CD4-positive, alpha-beta T cell treated with Interleukin-2 at 100 ng/mL for 4 hours (primary cell): ENCODE data around the gene JPH4.
"Not testable (repeated sequence)": the region's sequence is repeated elsewhere in the genome, so short reads cannot be mapped to it uniquely, and the experiment has no call there.

Experiments used
- DNase-seq: peaks from one replicate; pipeline ENCODE4 v3.0.0-alpha.2; 2020; ENCODE audit warnings: low spot score

Gene JPH4

DNA sequence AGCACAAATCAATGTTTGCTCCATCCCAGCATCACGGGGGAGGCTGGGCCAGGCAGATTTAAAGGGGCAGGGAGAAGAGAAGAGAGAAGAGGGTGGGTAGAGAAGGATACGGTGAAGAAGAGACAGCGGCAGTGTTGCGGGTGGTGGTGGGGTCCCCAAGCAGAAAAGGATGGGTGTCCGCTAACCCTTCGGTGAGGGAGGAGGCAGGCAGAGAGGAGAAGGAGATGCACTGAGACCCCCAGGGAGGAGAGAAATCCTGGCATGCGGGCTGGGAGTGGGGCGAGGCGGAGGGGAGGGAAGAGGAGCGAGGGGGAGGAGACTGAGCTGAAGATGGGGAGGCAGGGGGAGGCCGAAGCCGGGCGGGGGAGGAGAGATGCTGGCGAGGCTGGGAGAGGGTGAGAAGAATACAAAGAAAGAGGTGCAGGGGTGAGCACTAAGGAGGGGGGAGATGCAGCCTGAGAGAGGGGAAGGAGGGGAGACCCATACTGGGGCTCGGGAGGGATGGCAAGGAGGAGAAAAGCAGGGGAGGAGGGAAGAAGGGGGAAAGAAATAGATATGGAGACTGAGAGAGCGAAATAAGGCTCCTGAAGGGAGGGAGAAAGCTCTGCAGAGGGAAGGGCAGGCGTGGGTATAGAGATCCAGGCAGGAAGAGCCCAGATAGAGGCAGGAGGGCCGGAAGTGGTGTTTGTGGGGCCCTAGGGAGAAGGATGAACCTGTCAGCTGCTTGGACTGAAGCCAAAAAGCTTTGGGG, at the start of gene JPH4:
Gene JPH4, minus strand, starts transcription at position 231 of the 751 bp plus-strand sequence. CDS start 1,337 bp downstream, outside the sequence.
- DNase-seq, result no peak

DNA sequence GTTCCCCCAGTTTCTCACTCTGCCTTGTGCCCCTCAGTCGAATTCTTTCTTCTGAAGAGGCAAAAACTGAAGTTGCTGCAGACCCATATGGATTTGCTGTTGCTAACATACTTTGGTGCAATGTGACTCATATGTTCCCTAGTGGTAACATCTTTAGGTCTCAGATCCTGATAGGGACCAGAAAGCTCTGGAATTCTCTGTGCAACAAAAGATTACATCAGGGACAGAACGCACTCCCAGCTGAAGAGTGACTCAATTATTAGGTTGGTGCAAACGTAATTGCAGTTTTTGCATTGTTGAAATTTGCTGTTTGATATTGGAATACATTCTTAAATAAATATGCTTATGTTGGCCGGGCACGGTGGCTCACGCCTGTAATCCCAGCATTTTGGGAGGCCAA, 49.4 kb upstream of the JPH4 start:
- DNase-seq, result no peak

DNA sequence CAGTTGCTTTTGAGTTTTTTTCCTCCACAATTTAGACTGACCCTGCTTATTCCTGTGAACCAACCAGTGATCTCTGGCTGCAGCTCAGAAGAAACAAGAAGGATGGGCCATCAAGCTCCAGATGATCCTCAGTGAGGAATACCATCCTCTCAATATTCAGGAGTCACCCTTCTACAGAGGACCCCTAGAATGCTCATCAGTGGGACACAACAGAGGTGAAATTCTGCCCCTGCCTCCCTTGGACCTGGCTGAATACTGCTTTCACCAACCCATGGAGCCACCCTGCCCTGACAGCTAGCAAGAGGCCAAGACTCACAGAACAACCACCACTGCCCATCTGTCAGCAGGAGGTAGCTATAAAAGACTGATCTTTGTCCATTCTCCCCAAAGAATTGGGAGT, 48.4 kb upstream of the JPH4 start:
- no peak for DNase-seq

DNA sequence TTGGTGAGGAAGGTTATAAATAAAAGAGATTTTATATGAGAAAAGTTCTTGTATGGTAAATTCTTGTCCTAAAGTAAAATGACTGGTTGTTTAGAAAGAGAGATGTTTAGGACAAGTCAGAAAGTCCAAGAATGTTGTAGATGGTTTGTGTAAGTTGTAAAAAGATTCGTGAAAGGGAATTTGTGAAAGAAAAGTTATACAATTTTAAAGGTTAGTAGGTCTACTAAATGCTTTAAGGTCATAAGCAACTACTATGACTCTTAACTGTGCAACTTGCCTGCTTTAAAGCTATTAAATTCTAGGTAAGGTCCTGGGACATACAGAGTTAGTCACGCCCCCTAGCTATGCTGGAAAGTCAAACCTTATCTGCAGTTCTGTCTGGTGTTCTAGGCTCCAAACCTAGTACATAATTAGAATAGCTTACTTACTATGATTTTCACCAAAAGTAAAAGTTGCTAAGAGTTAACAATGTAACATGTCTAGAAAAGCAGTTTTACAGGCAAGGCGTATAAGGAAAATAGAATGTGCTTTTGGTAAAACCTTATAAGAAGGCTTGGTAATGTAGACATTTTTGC, 46.3 kb upstream of the JPH4 start:
- no peak for DNase-seq

DNA sequence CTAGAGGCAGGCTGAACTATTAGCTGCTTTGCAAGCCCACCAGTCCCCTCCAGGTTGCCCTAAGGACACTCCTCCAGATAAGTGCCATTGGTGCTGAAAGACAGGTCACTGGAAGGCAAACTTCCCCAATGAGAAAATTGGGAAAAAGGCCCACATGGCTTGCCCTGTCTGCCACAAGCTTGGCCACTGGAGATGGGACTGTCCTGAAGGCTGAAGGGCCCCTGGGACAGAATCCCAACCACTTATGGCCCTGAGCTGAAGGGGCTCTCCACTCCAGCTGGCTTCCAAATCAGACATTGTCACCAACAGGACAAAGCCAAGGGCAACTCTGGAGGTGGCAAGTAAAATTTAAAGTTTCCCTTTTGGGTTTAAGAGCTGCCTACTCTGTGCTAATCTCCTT, 45.4 kb upstream of the JPH4 start:
- no peak for DNase-seq

DNA sequence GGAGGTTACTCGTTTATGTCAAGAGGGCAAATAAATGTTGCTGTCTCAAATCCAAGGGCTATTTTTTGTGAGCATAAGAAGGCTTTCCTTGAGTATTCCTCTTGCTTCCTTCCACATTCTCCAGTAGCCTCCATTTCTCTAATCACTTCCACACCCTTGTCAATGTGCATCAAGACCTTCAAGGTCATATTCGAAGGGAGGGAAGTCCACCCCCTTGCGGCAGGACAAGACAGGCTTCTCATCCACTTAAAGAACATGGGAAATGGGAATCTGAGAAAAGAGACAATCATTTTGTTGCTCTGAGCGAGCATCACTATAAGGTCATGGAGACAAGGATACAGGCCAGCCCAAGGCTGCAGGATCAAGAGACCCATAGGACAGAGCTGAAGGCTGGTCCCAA, 44.4 kb upstream of the JPH4 start:
- DNase-seq, result no peak

DNA sequence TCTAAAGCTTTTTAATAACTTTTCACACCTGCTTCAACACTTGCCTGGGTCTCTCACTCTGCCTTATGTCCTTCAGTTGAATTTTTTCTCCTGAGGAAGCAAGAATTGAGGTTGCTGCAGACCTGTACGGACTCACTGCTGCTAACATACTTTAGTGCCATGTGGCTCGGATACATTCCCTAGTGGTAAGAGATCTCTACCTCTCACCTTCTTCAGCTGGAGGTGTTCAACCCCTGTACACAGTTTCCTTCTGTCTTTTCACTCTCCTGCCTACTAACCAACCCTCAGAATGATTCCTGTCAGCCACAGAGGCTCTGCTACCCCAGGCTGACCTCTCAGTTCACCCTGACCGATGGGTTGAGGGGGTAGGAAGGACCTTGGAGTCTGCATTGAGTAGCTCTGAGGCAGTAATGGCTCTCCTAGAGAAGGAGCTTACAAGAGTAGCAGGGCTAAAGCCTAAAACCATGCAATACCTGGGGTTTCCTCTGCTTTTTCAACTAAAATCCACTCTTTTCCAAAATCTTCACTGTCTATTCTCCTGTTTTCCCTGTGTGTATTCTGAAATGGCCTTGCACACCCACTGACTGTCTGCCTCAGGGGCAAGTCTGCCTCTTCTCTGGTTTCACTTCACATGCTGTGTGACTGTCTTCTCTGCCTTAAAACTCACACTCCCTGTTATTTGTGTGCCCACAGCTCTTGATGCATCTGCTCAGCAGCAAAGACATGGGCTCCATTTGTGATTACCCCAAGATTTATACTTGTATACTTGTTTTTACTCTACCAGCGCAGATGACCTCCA, 43.5 kb upstream of the JPH4 start:
- DNase-seq, result no peak

DNA sequence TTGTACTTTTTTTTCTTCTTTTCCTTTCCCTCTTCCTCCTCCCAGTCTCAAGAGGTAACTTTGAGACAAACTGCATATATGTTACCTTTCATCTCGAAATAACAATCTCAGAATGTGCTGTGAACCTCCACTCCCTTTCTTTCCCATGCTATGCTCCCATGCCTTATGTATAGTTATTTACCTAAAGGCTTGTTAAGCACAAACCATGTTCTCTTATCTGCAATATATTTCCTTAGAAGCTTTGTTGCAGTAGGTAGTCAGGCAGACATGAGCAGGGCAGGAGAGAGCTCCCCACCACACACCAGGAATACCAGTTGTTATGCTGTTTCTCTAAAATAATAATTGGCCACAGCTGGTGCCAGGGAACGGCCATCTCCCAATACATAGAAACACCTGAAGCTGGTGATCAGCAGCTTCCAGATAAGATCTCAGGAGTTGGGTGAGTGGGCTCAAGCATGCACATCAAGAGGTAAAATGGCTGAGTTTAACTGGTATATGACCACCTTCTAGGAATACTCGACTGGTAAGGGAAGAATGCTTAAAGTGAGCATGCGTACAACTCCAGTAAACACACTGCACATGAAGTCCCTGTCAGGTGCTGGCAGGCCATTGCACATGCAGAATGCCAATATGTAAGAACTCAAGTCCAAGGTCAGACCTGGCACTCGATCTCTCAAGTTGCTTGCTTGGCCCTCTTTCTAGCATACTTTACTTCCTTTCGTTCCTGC, 42.8 kb upstream of the JPH4 start:
- no peak for DNase-seq

DNA sequence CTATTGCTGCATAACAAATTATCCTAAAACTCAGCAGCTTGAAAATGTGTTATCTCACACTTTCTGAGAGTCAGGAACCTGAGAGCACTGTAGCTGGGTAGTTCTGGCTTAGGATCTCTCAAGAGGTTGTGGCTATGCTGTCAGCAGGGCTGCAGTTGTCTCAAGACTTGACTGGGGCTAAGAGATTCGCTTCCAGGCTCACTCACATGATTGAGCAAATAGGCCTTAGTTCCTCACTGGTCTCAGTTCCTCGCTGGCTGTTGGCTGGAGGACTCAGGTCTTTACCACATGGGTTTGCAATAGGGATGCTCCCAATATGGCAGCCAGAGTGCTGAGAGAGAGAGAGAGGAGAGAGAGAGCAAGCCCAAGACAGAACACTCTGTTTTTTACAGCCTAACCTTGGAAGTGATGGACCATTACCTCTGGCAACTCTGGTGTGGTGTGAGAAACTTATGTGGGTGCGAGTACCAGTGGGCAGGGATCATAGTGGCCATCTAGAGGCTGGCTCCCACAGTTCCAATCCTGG, 41.6 kb upstream of the JPH4 start:
- DNase-seq, result no peak

DNA sequence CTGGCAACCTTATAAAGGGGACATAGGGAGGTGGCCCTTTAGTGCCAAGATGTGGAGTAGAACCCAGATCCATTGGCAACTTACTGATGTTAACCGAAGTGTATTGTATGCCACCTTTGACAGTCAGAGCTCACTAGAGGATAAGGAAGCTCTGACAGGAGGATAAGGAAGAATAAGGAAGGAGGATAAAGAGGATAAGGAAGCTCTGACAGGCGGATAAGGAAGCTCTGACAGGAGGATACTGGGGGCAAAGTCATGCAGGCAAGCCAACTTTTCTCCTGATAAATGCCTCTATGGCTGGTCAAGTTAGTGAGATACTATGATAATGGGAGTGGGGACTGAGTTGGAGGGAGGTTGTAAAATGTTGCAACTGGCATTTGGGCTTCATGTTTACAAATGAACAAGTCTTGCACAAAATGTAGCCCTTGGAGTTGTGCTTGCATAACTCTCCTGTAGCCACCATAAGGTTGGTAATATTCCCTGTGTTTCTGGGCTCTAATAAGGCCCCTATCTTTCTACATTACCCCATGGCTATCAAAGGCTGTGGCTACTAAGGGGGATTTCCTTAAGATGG, 39.9 kb upstream of the JPH4 start:
- DNase-seq, result no peak

DNA sequence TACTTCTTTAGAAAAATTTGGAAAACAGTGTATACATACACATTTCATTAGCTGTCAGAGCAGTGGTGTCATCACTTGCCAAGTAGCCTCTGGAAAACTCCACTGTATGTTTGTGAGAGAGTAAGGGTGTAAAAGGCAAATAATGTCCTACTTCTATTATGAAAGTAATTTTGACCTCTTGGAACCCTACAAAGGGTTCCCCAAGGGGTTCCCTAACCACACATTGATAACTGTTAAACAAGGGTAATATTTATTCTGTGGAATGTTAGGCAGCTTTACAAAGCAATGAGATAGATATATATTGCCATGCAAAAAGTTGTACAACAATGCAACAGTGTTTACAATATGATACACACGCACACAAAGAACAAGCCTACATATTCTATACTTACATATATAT, 38.9 kb upstream of the JPH4 start:
- DNase-seq, result no peak

DNA sequence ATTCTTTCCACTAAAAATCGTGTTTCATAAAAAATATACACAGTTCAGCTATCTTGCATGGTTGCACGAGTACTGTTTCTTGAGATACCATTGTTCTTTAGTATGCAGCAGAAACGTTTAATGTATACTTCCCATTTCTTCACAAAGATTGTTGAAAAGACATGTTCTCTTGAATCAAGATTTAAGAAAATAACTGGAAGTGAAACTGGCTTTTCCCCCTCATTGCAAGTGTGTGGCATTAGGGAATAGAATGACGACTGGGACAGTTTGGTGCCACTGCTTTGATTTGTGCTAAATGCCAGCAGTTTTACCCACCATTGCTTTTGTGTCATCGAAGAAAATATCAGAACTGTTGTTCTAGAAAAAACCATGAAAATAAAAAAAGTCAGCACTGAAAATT, 37.3 kb upstream of the JPH4 start:
- no peak for DNase-seq

DNA sequence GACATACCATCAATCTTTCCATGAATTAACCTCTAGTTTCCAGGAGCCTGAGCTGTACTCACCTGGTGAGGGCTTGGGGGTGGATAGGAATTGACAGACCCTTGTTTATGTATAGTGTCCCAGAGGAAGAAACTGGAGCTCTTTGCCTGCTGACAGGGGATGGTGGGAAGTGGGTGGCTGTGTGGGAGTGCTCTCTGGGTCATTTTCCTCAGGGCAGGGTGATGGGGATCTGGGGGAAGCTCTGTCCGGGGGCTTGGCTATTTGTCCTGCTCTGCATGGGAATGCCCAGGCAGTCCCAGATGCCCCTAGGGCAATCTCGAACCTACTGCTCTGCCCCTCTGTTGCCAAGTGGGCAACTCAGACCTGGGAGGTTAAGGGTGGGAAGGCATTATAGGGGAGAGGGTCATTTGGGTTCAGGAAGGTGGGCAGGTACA, 35.8 kb upstream of the JPH4 start:
- DNase-seq, result no peak

DNA sequence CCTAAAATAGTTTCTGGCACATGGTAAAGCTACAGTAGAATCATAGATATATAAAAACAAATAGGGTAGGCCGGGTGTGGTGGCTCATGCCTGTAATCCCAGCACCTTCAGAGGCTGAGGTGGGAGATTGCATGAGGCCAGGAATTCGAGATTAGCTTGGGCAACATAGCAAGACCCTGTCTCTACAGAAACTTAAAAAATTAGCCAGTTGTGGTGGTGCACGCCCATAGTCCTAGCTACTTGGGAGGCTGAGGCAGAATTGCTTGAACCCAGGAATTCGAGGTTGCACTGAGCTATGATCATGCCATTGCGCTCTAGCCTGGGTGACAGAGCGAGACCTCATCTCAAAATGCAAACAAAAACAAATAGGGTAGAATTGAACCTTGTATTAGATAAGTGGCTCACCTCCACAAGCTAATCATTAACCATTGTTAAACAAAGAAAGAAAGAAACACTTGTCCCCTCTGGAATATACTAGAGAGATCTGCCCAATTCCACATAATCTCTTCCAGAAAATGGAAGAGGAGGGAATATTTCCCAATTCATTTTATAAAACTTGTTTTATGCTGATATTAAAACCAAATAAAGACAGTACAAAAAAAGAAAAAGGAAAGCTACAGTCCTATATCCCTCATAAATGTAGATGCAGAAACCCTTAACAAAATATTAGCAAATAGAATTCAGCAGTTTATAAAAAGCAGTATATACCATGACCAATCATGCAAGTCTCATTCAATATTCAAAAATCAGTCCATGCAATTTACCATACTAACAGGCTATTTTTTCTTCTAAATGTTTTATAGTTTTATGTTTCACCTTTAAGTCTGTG, 34.9 kb upstream of the JPH4 start:
- no peak for DNase-seq

DNA sequence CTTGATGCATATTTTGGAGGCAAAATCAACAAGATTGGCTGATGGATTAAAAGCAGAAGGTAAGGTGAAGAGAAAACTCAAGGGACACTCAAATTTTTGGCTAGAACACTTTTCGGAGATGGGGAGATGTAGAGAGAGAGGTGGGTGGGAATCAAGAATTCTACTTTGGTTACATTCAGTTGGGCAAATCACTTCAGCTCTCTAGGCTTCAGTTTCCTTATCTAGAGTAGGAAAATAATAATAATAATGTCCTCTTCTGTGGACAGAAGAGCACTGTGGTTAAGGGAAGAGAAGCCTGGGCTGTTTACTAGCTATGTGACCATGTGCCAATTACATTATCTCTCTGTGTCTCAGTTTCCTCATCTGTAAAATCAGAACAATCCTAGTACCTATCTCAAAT, 34.2 kb upstream of the JPH4 start:
- DNase-seq, result no peak

DNA sequence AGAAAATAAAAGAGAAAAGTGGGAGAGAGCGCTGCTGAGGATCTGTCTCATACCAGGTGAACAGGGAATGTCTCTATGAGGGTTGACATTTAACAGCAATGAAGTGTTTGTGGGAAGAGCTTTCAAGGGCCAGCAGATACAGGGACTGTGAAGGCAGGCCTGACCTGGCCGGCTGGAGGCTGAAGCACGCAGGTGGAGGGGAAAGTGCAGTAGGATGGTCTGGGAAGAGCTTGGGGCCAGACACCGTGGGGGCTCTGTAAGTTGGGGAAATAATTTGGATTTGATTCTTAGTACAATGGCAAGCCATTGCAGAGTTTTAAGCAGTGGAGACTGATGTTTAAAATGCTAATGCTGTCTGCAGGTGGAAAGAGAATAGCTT, 33.8 kb upstream of the JPH4 start:
- no peak for DNase-seq

DNA sequence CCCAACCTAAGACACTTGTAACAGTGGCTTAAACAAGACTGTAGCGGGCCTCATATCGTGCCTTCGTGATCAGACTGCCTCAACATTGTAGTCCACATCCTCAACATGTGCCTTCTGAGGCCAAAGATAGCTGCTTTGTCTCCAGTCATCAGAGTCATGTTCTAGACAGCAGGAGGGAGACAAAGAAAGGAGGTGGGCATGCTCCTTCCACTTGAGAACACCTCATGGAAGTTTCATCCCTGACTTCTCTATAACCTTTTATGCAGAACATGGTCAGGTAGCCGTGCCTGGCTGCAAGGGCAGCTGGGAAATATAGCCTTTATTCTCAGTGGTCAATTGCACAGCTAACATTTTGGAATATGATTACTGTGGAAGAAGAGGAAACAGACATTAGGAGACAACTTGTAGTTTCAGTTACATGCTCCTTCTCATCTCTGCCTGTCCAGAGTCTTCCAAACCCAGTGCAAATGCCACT, 32.3 kb upstream of the JPH4 start:
- DNase-seq, result no peak

DNA sequence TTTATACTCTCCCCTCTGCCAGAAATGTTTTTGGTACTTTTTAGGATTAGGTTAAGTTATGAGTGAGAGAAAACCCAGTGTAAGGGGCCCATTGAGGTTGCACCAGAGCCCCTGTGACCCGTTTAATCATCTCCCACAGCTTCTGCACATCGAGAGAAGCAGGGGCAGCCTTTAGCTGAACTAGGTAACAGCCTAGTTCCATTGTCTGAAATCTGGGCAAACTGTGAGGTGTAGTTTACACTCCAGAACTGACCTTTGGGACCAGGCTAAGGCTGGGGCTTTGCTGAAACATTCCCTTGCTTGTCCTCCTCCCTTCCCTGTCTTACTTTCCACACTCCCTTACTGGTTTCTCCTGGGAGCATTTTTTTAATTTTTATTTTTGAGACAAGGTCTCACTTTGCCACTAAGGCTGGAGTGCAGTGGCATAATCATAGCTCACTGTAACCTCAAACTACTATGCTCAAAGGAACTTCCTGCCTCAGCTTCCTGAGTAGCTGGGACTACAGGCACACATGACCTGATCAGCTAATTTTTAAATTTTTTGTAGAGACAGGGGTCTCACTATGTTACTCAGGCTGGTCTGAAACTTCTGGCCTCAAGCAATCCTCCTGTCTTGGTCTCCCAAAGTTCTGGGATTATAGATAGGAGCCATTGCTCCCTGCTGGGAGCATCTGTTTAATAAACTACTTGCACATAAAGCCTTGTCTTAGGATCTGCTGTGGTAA, 31.7 kb upstream of the JPH4 start:
- DNase-seq, result peak; percentile 36

DNA sequence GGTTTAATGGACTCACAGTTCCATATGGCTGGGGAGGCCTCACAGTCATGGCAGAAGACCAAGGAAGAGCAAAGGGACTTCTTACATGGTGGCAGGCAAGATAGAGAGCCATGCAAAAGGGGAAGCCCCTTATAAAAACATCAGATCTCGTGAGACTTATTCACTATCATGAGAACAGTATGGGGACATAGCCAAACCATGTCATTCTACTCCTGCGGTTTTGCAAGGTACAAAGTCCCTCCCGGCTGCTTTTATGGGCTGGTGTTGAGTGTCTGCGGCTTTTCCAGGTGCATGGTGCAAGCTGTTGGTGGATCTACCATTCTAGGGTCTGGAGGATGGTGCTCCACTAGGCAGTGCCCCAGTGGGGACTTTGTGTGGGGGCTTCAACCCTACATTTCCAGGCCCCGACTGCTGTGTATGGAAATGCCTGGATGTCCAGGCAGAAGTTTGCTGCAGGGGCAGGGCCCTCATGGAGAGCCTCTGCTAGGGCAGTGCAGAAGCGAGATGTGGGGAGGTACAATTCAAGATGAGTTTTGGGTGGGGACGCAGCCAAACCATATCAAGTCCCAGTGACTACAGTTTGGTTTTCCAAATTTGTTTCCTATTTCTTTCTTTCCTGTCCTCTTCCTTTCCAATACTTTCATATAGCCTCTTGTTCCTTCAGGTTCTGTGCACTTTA, 31.0 kb upstream of the JPH4 start:
- DNase-seq, result not testable (repeated sequence)

DNA sequence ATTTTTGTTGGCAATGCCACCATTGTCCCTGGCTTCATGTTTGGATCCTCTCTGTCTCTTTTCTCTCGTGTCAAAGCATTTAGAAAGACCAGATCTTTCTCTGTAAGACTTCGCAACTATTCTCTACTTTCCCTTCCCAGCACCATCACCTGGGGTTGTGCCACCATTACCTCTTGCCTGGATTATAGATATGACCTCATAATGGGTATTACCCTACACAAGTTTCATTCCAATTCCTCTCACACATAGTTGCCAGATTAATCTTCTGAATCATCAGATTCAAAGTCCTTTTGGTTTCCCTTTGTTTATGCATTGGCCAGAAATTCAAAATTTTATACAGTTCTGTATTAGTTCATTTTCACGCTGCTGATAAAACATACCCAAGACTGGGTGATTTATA, 30.4 kb upstream of the JPH4 start:
- DNase-seq, result no peak
